Liver (tissue), 9 donors: ENCODE results near the gene LRRC63. TPM values are rescaled to one million over a fixed set of nuclear protein-coding genes. Genes with fewer than 3 reads are reported as not detected.

Source experiments
- DNase-seq: peaks from one replicate; pipeline ENCODE4 v3.0.0-alpha.2; 2017; ENCODE audit warnings: low spot score
- H3K27ac ChIP-seq, 2 donors: one replicate each; pipeline ENCODE4 v1.7.0; 2013; ENCODE audit warnings: inconsistent platforms in 2 of 2, low read length in 2 of 2, control low read depth in 1 of 2, low read depth in 1 of 2, mild to moderate bottlenecking in 1 of 2
- H3K27me3 ChIP-seq, 4 donors: one replicate each; pipeline versions ENCODE4 v1.6.1 to v1.7.0; 2013; ENCODE audit warnings: low read length in 3 of 4, inconsistent platforms in 1 of 4, mild to moderate bottlenecking in 1 of 4, moderate library complexity in 1 of 4; ENCODE audit not compliant: control insufficient read depth in 4 of 4, insufficient read depth in 4 of 4
- H3K36me3 ChIP-seq, 4 donors: one replicate each; pipeline versions ENCODE4 v1.6.1 to v1.7.0; 2013; ENCODE audit warnings: low read length in 3 of 4, mild to moderate bottlenecking in 3 of 4, low read depth in 1 of 4, moderate library complexity in 1 of 4; ENCODE audit not compliant: control insufficient read depth in 4 of 4, insufficient read depth in 3 of 4
- H3K4me1 ChIP-seq, 4 donors: one replicate each; pipeline versions ENCODE4 v1.6.1 to v1.7.0; 2013; ENCODE audit warnings: low read length in 3 of 4, mild to moderate bottlenecking in 3 of 4, moderate library complexity in 1 of 4; ENCODE audit not compliant: control insufficient read depth in 4 of 4, insufficient read depth in 4 of 4
- H3K4me3 ChIP-seq, 3 donors: one replicate each; pipeline versions ENCODE4 v1.6.1 to v1.7.0; 2013; ENCODE audit warnings: low read length in 3 of 3, control low read depth in 1 of 3, low read depth in 1 of 3, mild to moderate bottlenecking in 1 of 3
- H3K9ac ChIP-seq, 2 donors: one replicate each; pipeline ENCODE4 v1.7.0; 2013; ENCODE audit warnings: low read length in 2 of 2, mild to moderate bottlenecking in 2 of 2, moderate library complexity in 2 of 2, control low read depth in 1 of 2, low read depth in 1 of 2
- H3K9me3 ChIP-seq, 4 donors: one replicate each; pipeline versions ENCODE4 v1.6.1 to v1.7.0; 2013; ENCODE audit warnings: low read length in 3 of 4; ENCODE audit not compliant: control insufficient read depth in 4 of 4
- ATF3 ChIP-seq: IDR thresholded peaks from 2 replicates; pipeline ENCODE4 v1.6.1; 2016; ENCODE audit warnings: antibody characterized with exemption
- CTCF ChIP-seq: fragments of 150-350 bp; IDR thresholded peaks from 2 replicates; pipeline ENCODE4 v1.5.1; 2017; ENCODE audit warnings: improper control_type of control experiment, low read depth, low read length; ENCODE audit not compliant: missing input control
- EGR1 ChIP-seq, 2 donors: IDR thresholded peaks; 2 replicates each; pipeline ENCODE4 v1.6.1; 2016 to 2018; ENCODE audit warnings: antibody characterized with exemption in 2 of 2, low read depth in 2 of 2
- FOXA1 ChIP-seq: IDR thresholded peaks from 2 replicates; pipeline ENCODE4 v1.6.1; 2016; ENCODE audit warnings: antibody characterized with exemption
- FOXA2 ChIP-seq: IDR thresholded peaks from 2 replicates; pipeline ENCODE4 v1.6.1; 2016; ENCODE audit warnings: antibody characterized with exemption
- GABPA ChIP-seq, 2 donors: IDR thresholded peaks in 1 of 2; conservative IDR thresholded peaks in 1 of 2; 2 replicates each; pipeline ENCODE4 v1.6.1; 2016; ENCODE audit warnings: antibody characterized with exemption in 2 of 2, mild to moderate bottlenecking in 1 of 2, moderate library complexity in 1 of 2
- HNF4A ChIP-seq, 2 donors: conservative IDR thresholded peaks; 2 replicates each; pipeline ENCODE4 v1.6.1; 2016; ENCODE audit warnings: antibody characterized with exemption in 2 of 2, mild to moderate bottlenecking in 2 of 2
- HNF4G ChIP-seq: IDR thresholded peaks from 2 replicates; pipeline ENCODE4 v1.6.1; 2016; ENCODE audit warnings: antibody characterized with exemption
- JUND ChIP-seq, 2 donors: IDR thresholded peaks; 2 replicates each; pipeline ENCODE4 v1.6.1; 2016; ENCODE audit warnings: antibody characterized with exemption in 2 of 2
- MAX ChIP-seq: IDR thresholded peaks from 2 replicates; pipeline ENCODE4 v1.6.1; 2016; ENCODE audit warnings: antibody characterized with exemption
- NR2F2 ChIP-seq: IDR thresholded peaks from 2 replicates; pipeline ENCODE4 v1.6.1; 2016; ENCODE audit warnings: antibody characterized with exemption
- RAD21 ChIP-seq, 2 donors: IDR thresholded peaks; 2 replicates each; pipeline ENCODE4 v1.6.1; 2016; ENCODE audit warnings: antibody characterized with exemption in 2 of 2, mild to moderate bottlenecking in 2 of 2
- REST ChIP-seq: IDR thresholded peaks from 2 replicates; pipeline ENCODE4 v1.6.1; 2016; ENCODE audit warnings: antibody characterized with exemption, mild to moderate bottlenecking
- RXRA ChIP-seq, 2 donors: IDR thresholded peaks; 2 replicates each; pipeline ENCODE4 v1.6.1; 2017 to 2018; ENCODE audit warnings: antibody characterized with exemption in 2 of 2, mild to moderate bottlenecking in 1 of 2
- SP1 ChIP-seq: IDR thresholded peaks from 2 replicates; pipeline ENCODE4 v1.6.1; 2018; ENCODE audit warnings: antibody characterized with exemption, mild to moderate bottlenecking
- TAF1 ChIP-seq: conservative IDR thresholded peaks from 2 replicates; pipeline ENCODE4 v1.6.1; 2016; ENCODE audit warnings: antibody characterized with exemption, mild to moderate bottlenecking
- YY1 ChIP-seq: IDR thresholded peaks from 2 replicates; pipeline ENCODE4 v1.6.1; 2016; ENCODE audit warnings: antibody characterized with exemption, mild to moderate bottlenecking
- ZBTB33 ChIP-seq: IDR thresholded peaks from 2 replicates; pipeline ENCODE4 v1.6.1; 2016; ENCODE audit warnings: antibody characterized with exemption
- WGBS: extraction: QIAGEN DNeasy Blood & Tissue Kit; methylation state at CpG from one replicate; pipeline ENCODE4 v1.1.7; 2013; 5-methylcytosine and 5-hydroxymethylcytosine counted together
- polyA plus RNA-seq, 2 donors: library from polyadenylated mRNA; stranded (reverse) in 1 of 2; unstranded in 1 of 2; fragments of 200-250 nt in 1 of 2; fragments of >200 nt in 1 of 2; fragmentation: Nextera tagmentation in 1 of 2; extraction: Ambion mirVana in 1 of 2; gene quantifications; one replicate each; pipeline versions ENCODE4 v1.2.1 to v1.2.3, GENCODE V29; 2013 to 2015
- total RNA-seq, 2 donors: library from RNA; depleted of rRNA; stranded (reverse); fragments of >200 nt; gene quantifications; one replicate each; pipeline ENCODE4 v1.2.3, GENCODE V29; 2014
- donor health status: healthy.
- donor health status: healthy.
- donor health status: healthy.
- donor health status: healthy.
- donor health status: healthy.

LRRC63 gene
- total and polyA plus RNA-seq, 4 donors, result 0.03 to 0.84 (median 0.09) TPM

- TF ChIP-seq ATF3 (no peak), YY1 (no peak), FOXA2 (no peak), RAD21 (IDR thresholded peaks at IDR 0.05) (no peak), HNF4A (conservative IDR thresholded peaks at IDR 0.05) (no peak), REST (no peak), ZBTB33 (no peak), GABPA (IDR thresholded peaks at IDR 0.05 in 1 of 2, conservative IDR thresholded peaks at IDR 0.05 in 1 of 2) (no peak), SP1 (no peak), FOXA1 (no peak), TAF1 (no peak), EGR1 (IDR thresholded peaks at IDR 0.05; ENCODE audit: low read depth in 2 of 2) (no peak), HNF4G (no peak), JUND (IDR thresholded peaks at IDR 0.05) (no peak), CTCF (no peak), MAX (no peak), NR2F2 (no peak), RXRA (IDR thresholded peaks at IDR 0.05) (no peak)
- no peak overlapping the region for H3K4me3 ChIP-seq
- H3K4me1 ChIP-seq, result peaks cover 0 to 6% (median 1%) of the 10 kb centered on the region in 4 donors
- no peak overlapping the region for H3K9ac ChIP-seq
- H3K27ac ChIP-seq, result no peak overlapping the region
- no peaks in the 10 kb centered on the region for H3K36me3 ChIP-seq
- 79% methylated on average over 6 of the region's 6 CpGs for WGBS
- H3K9me3 ChIP-seq, result no peaks in the 10 kb centered on the region
- no peaks in the 10 kb centered on the region for H3K27me3 ChIP-seq
- DNase-seq, result no peak
Observed at GRCh38 chr13:46172531-46172991, 39.2 kb upstream of the LRRC63 start.
